NCI-H82 treated with DMSO at 0.1 percent for 48 hours (cell line): ENCODE measurements around the gene RAMACL.

ENCODE experiments used
- DNase-seq: peaks from one replicate; lab custom pipeline; 2025; ENCODE audit not compliant: unreplicated experiment; lab: John Stamatoyannopoulos, UW

Gene RAMACL

DNA sequence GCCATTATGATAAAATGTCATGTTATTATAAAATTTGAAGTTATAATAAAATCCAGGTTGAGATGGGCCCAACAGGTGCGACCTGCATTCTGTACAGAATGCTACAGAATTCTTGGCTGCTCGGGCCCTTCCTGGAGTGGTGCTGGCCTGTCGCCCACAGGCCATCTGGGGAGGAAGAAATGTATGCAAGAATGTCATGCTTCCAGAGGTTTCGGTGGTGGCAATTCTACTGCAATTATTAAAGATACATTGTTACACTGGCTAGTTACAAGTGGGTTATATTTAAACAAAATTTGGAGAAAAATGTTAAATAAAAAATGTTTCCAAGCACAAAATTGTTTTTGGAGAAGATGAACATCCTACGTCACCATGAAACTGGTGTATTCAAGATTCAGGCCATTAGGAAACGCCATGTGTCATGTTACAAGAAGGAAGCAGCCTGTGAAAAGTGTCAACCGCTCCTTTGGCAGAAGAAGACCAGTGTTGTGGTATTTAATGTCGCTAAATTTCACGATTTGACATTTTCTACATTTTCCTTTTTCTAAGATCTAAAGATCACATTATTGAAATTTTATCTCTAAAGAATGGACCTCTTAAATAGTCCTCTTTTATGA, 7.1 kb downstream of the RAMACL start:
- DNase-seq = no peak

DNA sequence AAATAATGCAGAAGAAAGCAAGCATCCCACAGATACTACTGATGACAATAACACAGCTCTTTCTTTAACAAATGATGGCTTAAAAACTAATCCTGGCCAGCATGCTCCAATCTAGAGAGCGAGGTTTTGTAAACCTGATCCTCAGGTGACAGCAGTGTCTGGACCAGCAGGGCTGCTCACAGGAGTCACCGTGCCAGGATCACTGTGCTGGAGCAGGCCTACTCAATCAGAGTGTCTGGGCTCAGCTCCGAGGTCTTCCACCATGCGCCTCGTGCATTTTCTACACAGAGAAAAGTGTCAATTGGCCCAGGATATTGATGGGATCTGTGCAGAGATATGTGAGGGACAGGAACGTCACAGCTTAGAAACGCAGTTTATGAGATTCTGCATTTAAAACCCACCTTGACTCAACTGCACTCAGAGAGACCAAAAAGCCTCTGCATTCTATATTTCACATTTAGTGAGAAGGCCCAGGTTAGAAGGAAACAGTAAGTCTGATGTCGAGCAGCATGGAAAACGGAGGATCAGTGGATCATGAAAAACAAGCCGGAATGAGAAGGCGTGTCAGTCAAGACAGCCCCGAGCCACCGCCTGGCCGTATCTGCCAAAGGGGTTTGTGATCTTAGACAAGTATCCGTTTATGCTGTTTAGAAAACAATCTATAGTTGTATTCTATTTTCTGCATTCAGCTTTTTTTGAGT, 7.8 kb downstream of the RAMACL start:
- no peak for DNase-seq

DNA sequence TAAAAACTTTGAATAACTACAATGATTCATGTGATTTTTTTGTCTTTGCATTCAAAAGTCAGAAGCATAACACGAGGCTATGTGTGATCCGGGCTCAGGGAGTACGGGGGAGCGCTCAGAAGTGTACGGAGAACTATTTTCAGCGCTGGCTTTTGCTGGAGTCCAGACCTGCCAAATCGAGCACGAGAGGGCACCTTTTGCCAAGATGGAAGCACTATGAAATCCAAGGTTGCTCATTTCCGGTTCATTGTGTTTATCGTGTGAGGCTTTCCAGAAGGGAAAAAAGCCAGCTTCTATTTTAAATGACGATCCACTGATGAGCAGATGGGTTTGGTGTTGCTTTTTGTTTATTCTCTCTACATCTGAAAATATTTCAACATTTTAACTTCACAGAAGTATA, 11.3 kb downstream of the RAMACL start:
- no peak for DNase-seq

DNA sequence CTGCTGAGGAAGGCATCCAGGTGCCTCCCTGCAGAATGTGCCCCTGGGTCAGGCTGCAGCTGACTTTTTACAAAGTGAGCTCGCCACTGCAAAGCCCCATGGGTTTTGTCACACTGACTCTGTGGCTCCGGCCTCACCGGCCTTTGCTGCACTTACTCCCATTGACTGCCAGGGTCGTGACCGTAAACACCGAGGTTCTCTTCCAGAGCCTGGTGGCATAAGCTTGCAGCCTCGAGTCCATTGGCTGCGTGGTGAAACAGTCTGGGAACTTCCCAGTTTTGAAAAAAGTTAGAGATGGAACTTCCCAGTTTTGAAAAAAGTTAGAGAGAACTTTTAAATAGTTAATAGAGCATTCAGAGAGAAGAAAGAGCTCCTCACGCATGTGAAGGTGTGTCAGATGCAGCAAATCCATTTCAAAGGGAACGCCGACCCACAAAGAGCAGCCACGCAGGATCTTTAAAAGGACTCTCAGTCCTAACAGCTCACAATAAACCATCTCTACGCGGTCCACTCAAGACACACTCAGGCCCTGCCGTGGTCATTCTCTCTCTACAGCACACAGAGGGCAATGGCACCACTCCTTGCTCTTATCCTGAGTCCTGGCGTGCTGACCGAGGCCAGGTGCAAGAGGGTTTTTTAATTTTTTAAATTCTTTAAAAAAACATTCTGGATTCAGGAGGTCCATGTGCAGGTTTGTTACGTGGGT, 12.8 kb downstream of the RAMACL start:
- no peak for DNase-seq

DNA sequence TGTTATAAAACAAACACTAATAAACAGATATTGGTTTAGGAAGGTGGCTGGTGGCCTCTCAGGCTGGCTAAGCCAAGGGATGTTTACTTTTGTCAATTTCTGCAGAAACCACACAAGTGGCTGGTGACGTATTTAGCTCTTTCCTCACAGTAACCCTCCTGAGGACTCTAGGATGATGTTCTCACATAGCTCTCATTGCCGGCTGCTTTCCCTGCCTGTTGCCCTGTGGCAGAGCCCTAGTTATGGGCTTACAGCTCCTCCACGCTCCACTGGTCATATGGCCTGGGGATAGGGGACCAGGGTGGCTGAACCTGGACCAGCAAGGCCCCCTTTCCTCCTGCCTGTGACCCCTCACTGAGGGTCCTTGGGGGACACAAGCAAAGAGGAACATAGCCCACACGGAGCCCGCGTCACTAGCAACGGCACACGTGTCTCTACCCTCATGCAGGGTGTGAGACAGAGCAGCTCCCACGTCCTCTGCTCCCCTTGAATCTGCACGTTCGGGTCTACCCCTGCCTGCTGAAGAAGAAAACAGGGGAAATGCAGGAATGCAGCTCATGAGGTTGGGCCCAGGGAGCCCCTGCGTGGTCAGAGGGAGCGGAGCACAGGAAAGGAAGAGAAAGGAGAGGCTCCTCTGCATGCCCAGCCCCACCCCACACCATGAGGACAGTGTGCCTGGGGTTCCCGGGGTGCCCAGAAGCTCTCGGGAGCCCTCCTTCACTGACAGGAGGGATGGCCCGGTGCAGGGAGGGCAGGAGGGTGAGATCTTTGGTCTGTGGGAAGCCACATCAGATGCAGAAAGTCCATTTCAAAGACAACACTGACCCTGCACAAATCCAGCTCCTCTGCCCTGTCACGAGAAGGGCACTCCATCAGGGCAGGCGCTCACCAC, 13.9 kb downstream of the RAMACL start:
- DNase-seq = no peak

DNA sequence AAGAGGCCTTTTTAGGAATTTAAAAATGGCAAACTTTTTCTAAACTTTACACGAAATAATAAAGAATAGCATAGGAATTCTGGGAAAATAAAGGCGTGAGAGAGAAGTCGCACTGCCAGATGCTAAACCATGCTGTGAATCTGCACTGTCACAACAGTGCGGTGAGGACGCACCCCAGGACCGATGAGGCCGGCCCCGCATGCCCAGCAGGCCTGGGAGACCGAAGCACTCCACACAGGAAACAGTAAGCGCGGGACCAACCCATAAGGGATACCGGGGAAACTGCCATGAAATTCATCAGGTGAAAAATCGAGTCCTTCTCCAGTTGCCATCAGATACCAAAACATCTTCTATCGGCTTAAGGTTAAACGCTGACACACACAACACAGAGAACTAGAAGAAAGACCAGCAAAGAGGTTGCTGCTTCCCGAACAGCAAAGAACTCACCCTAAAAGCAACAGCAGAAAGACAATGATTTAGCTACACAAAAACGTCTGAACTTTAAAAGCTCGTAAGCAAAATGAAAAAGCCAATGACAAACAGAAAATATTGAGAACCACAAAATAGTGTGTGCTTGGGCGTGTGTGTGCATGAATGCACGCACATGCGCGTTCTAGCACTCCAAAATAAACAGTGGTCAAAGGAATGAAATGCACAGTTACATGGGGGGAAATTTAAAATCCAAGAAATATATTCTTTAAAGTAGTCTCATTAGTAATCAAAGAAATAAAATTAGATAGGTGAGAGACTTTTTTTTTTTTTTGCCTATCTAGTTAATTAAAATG, 15.4 kb downstream of the RAMACL start:
- no peak for DNase-seq

DNA sequence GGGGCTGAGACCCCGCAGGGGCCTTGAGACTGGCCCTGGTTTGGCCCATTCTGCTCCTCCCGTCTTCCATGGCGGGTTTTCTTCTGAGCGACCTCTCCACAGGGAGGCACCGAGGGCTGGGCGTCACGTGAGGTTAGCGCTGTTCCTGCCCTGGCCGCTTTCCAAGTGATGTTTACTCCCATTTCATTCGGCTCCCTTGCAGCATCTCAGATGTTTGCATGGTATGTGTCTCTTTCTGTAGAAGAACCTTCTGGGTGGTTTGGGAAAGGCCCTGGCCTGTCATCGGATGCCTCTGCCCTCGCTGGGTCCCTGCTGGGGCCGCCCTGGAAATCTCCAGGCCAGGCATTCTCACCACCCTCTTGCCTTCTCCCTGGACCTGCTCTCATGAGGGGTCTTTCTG, 17.3 kb downstream of the RAMACL start:
- DNase-seq = no peak

DNA sequence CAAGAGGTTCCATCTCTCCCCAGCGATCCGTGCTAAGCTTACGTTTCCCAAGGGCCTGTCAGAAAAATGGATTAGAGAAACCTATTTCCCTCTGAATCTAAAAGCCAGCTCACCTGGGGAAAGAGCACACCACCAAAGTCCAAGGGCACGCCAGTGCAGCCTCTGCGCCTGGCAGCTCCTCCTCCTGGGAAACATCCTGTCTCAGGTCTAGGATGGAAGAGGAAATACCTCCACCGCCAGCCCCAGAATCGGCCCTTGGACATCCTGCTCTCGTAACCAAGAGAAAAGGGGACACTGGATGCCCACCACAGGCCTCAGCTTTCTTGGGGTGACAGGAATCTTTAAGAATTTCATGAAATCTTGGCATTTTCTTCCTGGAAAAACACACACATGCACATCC, 18.7 kb downstream of the RAMACL start:
- DNase-seq = no peak

DNA sequence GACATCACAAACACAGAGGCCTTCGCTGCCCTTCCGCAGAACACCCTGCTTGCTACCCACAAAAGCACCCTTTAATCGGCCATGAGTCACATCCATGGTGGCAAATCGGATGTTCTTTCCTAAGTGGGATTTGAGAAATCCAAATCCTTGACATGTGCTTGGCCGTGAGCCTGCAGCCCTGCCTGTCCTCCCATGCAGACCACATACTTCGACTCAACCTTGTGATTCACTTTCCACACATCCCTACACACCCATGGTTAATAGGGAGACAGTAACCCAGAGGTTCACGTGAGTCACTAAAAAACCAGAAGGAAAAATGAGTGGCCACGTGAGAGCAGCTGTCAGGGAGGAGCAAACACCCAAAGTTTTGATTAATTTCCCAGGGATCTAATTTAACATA, 19.4 kb downstream of the RAMACL start:
- no peak for DNase-seq

DNA sequence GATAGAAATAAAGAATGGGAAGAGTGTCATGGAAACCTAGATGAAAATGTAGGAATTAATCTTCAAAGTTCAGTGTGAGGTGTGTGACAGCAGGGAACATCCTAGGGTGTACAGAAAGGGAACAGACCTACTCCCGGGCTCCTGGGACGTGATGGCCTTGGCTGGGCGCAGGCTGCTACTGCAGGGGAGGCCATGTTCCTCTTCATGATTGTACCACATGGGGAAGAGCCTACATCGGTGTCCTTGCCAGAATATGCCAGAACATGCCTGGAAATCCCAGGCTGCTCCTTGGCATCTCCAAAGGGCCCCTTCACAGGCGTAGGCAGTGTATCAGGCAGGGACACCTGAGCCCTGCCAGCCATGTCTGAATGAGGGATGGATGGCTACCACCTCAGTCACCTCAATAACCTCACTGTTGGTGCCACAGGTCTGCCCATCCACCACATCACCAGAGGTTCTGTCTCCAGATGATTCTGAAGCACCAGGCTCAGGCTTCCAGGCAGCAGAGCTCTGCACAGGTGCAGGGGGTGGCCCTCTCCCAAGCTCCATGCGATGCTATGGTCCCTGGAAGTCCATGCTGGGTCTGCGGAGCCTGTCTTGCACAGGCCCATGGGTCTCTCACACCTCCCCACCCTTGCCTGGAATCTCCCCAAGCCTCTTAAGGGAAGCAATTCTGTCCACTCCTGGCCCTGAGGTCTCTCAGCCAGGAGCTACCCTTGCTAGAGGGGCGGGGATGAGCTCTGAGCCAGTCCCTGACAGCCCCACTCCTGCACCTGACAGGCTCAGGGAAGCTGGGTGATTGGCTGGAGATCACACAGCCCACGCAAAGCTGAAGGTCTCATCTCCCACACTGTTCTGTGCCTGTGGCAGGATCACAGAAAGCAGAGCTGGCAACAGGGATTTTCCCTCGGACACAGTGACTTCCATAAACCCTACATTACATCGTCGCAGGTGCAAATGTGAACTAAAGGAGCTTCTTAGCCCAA, 20.2 kb downstream of the RAMACL start:
- DNase-seq = no peak

DNA sequence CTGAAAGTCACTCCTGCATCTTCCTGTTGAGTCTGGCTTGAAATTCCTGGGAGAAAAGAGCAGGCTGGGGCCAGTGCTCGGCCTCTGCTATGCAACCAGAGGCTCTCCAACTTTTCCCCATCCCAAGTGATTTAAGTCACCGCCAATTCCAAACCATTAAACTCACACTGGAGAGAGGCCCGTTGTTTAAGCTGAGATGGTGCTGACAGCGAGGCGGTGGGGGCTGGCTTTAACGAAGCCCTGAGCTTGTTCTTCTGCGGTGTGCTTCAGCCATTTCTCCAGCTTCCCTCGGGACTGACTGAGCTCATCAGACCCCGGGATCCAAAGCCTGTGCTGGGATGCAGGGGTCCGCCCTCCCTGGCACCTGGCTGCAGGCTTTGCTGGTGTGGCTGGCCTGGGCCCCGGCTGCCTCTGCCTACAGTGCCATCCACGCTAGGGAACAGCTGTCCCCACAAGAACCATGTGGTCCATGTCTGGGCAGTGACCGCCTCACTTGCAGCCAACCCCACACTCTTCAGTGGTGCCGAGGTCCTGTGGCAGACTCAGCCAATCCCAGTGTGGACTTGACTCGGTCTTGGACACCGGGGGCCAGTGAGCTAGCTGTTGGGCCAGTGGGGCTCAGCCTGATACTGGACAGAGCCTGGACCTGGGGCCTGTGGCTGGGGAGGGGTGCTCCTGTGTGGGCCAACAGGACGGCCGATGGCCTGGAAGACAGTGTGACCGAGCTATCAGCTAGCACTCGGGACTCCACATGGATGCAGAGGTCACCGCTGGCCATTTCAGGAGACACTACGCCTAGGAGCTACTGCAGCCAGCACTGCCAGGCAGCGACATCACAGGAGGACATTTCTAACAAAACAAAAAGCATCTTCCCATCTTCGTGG, 21.2 kb downstream of the RAMACL start:
- no peak for DNase-seq

DNA sequence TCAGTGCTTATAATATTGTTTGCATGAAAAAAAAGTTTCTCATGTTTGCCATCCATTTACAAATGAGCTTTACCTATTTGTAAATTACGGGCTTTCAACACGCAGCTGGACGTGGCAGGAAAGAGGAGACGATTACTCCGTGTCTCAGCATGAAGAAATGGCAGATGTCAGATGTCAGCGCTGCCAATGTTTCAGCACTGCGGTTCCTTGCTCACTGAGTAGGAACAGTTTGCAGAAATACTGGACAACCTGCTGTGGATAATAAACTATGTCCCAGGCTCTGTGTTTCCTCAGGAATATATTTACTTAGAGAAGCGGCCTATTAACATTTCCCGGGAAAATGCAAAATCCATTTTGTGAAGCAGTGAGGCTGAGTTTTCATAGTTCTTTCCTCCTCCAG, 22.7 kb downstream of the RAMACL start:
- DNase-seq = no peak

DNA sequence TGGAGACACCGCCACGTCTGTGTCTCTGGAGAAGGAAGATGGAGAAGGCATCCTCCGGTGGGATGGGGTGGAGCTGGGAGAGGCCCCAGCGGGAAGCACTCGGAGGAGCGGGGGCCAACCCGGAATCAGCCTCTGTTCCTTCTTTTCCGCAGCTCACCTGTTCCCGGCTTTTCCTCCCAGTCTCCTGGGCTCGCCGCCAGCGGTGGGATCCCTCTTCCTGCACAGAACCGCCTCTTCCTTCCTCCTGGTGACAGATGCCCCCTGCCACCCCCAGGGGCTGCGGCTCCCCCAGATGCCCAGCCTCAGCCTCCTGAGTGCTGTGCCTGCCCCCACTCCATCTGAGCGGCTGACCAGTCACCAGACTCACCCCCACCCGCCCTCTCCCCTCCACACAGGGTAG, 23.3 kb downstream of the RAMACL start:
- no peak for DNase-seq

DNA sequence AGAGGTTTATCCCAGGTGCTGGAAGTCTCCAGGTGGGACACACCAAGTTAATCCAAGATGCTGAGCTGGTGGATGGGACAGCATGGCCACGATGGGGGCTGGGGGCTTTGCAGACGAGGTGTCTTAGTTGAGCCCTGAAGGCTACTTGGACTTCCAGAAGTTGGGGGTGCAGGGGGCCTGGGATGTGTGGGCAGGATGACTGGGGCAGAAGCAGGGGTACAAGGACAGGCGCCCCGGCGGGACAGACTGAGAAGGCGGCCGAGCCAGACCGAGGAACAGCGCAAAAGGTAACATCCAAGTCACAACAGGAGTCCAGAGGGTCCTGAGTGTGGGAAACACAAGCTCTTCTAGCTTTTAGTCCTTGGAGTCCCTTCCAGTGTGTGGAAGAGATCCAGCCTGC, 23.8 kb downstream of the RAMACL start:
- DNase-seq = no peak

DNA sequence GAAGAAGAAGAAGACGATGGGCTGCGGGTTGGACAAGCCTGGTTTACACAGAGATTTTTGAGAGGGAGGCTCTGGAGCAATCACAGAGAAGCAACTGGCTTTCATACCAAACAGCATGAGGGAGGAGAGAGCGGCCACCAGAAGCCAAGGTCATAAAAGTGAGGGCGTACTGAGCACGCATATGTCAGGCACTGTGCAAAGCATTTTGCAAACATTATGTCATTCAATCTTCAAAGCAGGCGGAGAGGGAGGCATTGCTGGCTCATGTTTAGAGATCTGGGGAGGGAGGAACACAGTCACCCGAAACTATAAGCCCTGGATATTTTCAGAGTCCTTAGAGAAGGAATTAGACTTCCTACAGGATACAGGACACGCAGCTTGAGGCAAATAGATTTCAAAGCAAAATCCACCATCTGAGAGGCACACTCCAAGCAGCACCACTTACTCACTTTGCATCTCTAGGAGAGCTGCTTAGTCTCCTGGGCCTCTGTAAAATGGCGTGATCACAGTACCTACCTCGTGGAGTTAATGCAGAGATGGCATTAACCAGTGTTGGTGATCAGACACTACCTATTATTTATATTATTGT, 24.6 kb downstream of the RAMACL start:
- DNase-seq = no peak

DNA sequence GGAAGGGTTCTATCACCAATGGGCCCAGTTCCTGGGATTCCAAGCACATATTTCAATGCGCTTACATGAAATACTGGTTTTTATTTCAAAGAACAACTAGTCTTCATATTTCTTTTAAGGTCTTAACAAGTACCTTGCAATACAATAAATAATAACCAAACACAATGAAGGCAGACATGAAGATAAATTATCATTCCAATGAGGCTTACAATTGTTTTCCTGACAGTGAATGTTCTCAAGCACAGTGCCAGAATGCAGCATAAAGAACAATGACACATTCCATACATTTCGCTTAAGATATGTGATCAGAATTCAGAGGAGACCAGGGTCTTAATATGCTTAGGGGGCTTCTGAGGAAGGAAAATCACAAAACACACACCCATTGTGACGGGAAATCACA, 26.3 kb downstream of the RAMACL start:
- DNase-seq = no peak

DNA sequence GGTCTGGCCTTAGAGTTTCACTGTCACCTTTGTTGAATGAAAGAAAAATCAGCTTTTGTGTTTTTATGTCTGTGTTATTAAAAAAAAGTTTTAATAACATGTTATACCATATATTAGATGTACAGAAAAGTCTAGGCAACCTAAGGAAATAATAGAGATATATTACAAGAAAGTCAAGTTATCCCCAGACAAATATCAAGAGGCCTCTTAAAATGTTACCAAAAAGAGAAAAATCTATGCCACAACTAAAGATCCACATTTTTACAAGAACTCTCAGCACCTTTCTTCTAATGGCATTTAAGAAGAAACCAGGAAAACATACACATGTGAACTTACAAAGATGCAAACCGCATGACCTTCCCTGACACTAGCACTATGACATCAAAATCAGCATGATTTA, 26.8 kb downstream of the RAMACL start:
- no peak for DNase-seq

DNA sequence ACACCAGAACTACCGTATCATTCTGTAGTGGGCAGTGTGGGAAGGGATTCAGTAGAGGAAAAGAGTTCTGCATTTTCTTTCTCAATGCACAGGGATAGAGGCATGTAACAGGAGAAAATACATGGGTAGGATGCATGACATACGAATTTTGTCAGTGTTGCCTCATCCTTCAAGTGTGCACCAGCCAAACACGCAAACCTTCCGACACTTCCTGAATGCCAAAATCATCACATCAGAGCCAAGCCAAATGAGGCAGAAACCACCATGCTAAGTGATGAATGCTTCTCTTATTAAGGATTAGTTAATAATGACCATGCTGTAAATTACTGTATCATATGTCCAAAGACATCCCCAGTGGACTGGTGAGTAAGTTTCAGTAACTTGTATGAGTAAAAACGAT, 27.3 kb downstream of the RAMACL start:
- no peak for DNase-seq
